ENCODE results near the gene COPZ2. TPM values are rescaled to one million over a fixed set of nuclear protein-coding genes. Genes with fewer than 3 reads are reported as not detected.
"Not testable (repeated sequence)": the region's sequence is repeated elsewhere in the genome, so short reads cannot be mapped to it uniquely, and the experiment has no call there.

COPZ2 gene
- polyA plus RNA-seq, 1 of the 3 experiments (the other 2 are of a cell fraction): 36.9 TPM

DNA sequence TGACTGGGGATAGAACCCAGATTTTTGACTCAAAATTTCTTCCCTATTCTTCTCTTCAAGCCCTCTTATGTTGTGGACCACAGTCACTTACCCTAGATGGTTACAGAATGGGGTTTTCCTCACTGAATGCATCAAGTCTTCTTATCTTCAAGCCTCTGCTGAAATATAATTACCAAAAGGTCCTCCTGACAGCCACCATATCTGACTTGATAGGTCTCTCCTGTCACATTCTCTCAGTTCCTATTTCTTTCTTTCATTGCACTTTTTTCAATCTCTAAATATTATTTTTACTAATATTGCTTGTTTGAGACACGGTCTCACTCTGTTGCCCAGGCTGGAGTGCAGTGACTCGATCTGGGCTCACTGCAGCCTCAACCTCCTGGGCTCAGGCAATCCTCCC lies 1.1 kb upstream of the COPZ2 start (continued):
- no peak for TF ChIP-seq EP300 (IDR thresholded peaks at IDR 0.05; ENCODE audit: borderline replicate concordance in 1 of 2, low read depth in 1 of 2, low read length in 1 of 2)
- TF ChIP-seq MXI1 (IDR thresholded peaks at IDR 0.05; ENCODE audit: low read depth, low read length): no peak
- TF ChIP-seq, protein P1, sequence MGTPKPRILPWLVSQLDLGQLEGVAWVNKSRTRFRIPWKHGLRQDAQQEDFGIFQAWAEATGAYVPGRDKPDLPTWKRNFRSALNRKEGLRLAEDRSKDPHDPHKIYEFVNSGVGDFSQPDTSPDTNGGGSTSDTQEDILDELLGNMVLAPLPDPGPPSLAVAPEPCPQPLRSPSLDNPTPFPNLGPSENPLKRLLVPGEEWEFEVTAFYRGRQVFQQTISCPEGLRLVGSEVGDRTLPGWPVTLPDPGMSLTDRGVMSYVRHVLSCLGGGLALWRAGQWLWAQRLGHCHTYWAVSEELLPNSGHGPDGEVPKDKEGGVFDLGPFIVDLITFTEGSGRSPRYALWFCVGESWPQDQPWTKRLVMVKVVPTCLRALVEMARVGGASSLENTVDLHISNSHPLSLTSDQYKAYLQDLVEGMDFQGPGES (IDR thresholded peaks at IDR 0.05; ENCODE audit: low read depth, low read length): no peak

DNA sequence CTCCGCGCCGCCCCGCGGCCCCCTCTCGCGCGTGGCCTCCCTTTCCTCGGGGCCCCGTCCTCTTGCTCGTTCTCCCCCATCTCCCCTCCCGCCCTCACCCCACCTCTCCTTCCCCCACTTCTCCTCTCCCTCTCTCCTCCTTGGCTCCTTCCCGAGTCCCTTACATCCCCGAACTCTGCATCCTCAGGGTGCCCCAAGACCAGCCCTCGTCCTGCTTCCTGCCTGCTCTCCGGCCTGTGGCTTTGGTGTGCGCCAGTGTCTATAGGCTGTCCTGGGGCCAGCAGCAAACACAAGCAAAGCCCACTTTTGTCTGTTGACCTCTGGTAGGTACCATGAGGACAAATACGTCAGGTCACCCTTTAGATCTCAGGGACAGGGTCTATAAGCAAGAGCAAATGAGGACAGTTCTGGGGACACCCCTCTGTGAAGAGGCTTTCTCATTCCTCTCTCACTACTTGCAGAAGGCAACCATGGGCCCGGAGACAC lies 284 bp upstream of the COPZ2 start:
- H3K4me1 ChIP-seq (ENCODE audit: control insufficient read depth in 1 of 2, insufficient read depth in 2 of 2, low read depth in 1 of 2, low read length in 1 of 2): peaks cover 5 to 14% of the 10 kb centered on the region in 2 experiments; a peak in 2 of 4 replicates
- no peak for TF ChIP-seq TEAD4 (IDR thresholded peaks at IDR 0.05; ENCODE audit: borderline replicate concordance, insufficient read depth)
- H4K20me1 ChIP-seq (ENCODE audit: insufficient read depth): no peaks in the 10 kb centered on the region
- POLR2A ChIA-PET: interaction anchor here (3.1 to 3.8 kb wide), 2 partner anchors 10 to 11 kb away, joined by 8 to 34 read pairs; partner anchors contain the start of gene NFE2L1
- peak overlapping the region; percentile 69; the same call in 1 of the 2 replicates for H3K4me2 ChIP-seq
- WGBS (ENCODE audit: low lambda C conversion rate): 27% methylated on average over 16 of the region's 19 CpGs
- no peaks in the 10 kb centered on the region for H3K9me2 ChIP-seq
- H3K9ac ChIP-seq: peak overlapping the region; percentile 47; the same call in 1 of the 2 replicates
- no peak for DNase-seq
- peak overlapping the region; percentile 21 to 56; a peak in 3 of 4 replicates for H3K4me3 ChIP-seq (ENCODE audit: low read depth in 2 of 2, low read length in 1 of 2)
- H3K79me2 ChIP-seq (ENCODE audit: insufficient read depth): no peaks in the 10 kb centered on the region
- no peaks in the 10 kb centered on the region for H3K9me3 ChIP-seq
- H3K27ac ChIP-seq (ENCODE audit: low read depth in 2 of 2, low read length in 1 of 2): no peak overlapping the region
- H3K27me3 ChIP-seq (ENCODE audit: insufficient read depth): no peaks in the 10 kb centered on the region
- no peaks in the 10 kb centered on the region for H3K36me3 ChIP-seq (replicated peaks in 1 of 2; ENCODE audit: control insufficient read depth in 1 of 2, insufficient read depth in 2 of 2, low read length in 1 of 2)
- H2AFZ ChIP-seq (ENCODE audit: low read depth): peak overlapping the region; percentile 96
- CTCF ChIA-PET: interaction anchor here (0.6 to 31.3 kb wide), 11 partner anchors 9 to 109 kb away, joined by 3 to 1200 read pairs (median 4); partner anchors contain the start of genes NFE2L1 and SNX11
- H3F3A ChIP-seq (replicated peaks; ENCODE audit: insufficient read depth): peaks cover 5% of the 10 kb centered on the region

DNA sequence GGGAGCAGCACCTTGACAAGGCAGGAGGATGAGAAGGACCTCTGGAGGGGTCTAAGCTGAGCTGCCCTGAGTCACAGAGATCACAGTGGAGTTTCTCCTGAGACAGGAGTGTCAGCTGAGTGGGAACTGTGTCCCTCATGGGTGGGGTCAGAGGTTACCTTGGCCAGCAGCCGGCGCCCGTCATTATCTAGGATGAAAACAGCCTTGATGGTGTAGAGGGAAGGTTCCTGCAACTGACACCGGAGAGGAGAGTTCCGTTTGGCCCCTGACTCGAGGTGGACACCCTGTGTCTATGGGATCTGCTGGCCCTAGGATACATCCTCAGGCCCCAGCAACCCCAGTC lies 933 bp downstream of the COPZ2 start:
- 96% methylated on average over 6 of the region's 6 CpGs for WGBS (ENCODE audit: low lambda C conversion rate)
- H4K20me1 ChIP-seq (ENCODE audit: insufficient read depth): no peaks in the 10 kb centered on the region
- peak overlapping the region; percentile 92 for H3K4me2 ChIP-seq
- no peak for TF ChIP-seq RFX5 (IDR thresholded peaks at IDR 0.05; ENCODE audit: low read length)
- TF ChIP-seq NRF1 (IDR thresholded peaks at IDR 0.05; ENCODE audit: low read depth, low read length): no peak
- TF ChIP-seq, protein P2, sequence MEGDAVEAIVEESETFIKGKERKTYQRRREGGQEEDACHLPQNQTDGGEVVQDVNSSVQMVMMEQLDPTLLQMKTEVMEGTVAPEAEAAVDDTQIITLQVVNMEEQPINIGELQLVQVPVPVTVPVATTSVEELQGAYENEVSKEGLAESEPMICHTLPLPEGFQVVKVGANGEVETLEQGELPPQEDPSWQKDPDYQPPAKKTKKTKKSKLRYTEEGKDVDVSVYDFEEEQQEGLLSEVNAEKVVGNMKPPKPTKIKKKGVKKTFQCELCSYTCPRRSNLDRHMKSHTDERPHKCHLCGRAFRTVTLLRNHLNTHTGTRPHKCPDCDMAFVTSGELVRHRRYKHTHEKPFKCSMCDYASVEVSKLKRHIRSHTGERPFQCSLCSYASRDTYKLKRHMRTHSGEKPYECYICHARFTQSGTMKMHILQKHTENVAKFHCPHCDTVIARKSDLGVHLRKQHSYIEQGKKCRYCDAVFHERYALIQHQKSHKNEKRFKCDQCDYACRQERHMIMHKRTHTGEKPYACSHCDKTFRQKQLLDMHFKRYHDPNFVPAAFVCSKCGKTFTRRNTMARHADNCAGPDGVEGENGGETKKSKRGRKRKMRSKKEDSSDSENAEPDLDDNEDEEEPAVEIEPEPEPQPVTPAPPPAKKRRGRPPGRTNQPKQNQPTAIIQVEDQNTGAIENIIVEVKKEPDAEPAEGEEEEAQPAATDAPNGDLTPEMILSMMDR (IDR thresholded peaks at IDR 0.05): no peak
- no peak for TF ChIP-seq YY1 (IDR thresholded peaks at IDR 0.05; ENCODE audit: low read depth)
- no peak for TF ChIP-seq EP300 (IDR thresholded peaks at IDR 0.05; ENCODE audit: borderline replicate concordance in 1 of 2, low read depth in 1 of 2, low read length in 1 of 2)
- TF ChIP-seq, protein P3, sequence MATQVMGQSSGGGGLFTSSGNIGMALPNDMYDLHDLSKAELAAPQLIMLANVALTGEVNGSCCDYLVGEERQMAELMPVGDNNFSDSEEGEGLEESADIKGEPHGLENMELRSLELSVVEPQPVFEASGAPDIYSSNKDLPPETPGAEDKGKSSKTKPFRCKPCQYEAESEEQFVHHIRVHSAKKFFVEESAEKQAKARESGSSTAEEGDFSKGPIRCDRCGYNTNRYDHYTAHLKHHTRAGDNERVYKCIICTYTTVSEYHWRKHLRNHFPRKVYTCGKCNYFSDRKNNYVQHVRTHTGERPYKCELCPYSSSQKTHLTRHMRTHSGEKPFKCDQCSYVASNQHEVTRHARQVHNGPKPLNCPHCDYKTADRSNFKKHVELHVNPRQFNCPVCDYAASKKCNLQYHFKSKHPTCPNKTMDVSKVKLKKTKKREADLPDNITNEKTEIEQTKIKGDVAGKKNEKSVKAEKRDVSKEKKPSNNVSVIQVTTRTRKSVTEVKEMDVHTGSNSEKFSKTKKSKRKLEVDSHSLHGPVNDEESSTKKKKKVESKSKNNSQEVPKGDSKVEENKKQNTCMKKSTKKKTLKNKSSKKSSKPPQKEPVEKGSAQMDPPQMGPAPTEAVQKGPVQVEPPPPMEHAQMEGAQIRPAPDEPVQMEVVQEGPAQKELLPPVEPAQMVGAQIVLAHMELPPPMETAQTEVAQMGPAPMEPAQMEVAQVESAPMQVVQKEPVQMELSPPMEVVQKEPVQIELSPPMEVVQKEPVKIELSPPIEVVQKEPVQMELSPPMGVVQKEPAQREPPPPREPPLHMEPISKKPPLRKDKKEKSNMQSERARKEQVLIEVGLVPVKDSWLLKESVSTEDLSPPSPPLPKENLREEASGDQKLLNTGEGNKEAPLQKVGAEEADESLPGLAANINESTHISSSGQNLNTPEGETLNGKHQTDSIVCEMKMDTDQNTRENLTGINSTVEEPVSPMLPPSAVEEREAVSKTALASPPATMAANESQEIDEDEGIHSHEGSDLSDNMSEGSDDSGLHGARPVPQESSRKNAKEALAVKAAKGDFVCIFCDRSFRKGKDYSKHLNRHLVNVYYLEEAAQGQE (IDR thresholded peaks at IDR 0.05; ENCODE audit: low read depth, low read length): no peak
- TF ChIP-seq, protein P4, sequence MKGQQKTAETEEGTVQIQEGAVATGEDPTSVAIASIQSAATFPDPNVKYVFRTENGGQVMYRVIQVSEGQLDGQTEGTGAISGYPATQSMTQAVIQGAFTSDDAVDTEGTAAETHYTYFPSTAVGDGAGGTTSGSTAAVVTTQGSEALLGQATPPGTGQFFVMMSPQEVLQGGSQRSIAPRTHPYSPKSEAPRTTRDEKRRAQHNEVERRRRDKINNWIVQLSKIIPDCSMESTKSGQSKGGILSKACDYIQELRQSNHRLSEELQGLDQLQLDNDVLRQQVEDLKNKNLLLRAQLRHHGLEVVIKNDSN (IDR thresholded peaks at IDR 0.05; ENCODE audit: borderline replicate concordance, low read depth): no peak
- H2AFZ ChIP-seq (ENCODE audit: low read depth): 0 out of 2 replicates have a peak overlapping the region, but pooled peaks have one; percentile 74
- H3K27me3 ChIP-seq (ENCODE audit: insufficient read depth): no peaks in the 10 kb centered on the region
- no peaks in the 10 kb centered on the region for H3K9me2 ChIP-seq
- H3K4me3 ChIP-seq (ENCODE audit: low read depth in 2 of 2, low read length in 1 of 2): peak overlapping the region; percentile 53 to 63
- H3K9ac ChIP-seq: peak overlapping the region; percentile 51; the same call in 1 of the 2 replicates
- no peaks in the 10 kb centered on the region for H3K9me3 ChIP-seq
- H3K27ac ChIP-seq (ENCODE audit: low read depth in 2 of 2, low read length in 1 of 2): no peak overlapping the region
- CTCF ChIA-PET: interaction anchor here (1.0 to 31.3 kb wide), 15 partner anchors 11 to 146 kb away, joined by 3 to 1200 read pairs (median 5); partner anchors contain the start of genes NFE2L1 and SNX11
- no peaks in the 10 kb centered on the region for H3K36me3 ChIP-seq (replicated peaks in 1 of 2; ENCODE audit: control insufficient read depth in 1 of 2, insufficient read depth in 2 of 2, low read length in 1 of 2)
- POLR2A ChIA-PET: interaction anchor here (0.5 to 3.8 kb wide), 5 partner anchors 9 to 854 kb away, joined by 3 to 34 read pairs (median 4); partner anchors contain the start of gene NFE2L1
- H3F3A ChIP-seq (replicated peaks; ENCODE audit: insufficient read depth): peaks cover 5% of the 10 kb centered on the region
- peaks cover 5 to 14% of the 10 kb centered on the region in 2 experiments; a peak in 2 of 4 replicates for H3K4me1 ChIP-seq (ENCODE audit: control insufficient read depth in 1 of 2, insufficient read depth in 2 of 2, low read depth in 1 of 2, low read length in 1 of 2)
- no peak for DNase-seq
- H3K79me2 ChIP-seq (ENCODE audit: insufficient read depth): no peaks in the 10 kb centered on the region

DNA sequence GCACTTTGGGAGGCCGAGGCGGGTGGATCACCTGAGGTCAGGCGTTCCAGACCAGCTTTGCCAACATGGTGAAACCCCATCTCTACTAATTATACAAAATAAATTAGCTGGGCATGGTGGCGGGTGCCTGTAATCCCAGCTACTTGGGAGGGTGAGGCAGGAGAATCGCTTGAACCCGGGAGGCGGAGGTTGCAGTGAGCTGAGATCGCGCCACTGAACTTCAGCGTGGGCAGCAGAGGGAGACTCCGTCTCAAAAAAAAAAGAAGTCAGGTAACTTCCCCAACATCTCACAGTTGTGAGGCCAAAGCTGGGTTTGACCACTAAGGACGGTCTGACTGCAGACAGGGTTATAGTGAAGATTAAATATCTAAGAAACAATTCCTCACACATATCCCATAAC lies 2.9 kb downstream of the COPZ2 start:
- 90% methylated on average over 12 of the region's 12 CpGs for WGBS (ENCODE audit: low lambda C conversion rate)
- DNase-seq; H3K9ac ChIP-seq; H3K9me2 ChIP-seq; H3K27ac ChIP-seq (ENCODE audit: low read depth in 2 of 2, low read length in 1 of 2); H3K4me2 ChIP-seq; H3F3A ChIP-seq (replicated peaks; ENCODE audit: insufficient read depth); H4K20me1 ChIP-seq (ENCODE audit: insufficient read depth); H3K36me3 ChIP-seq (replicated peaks in 1 of 2; ENCODE audit: control insufficient read depth in 1 of 2, insufficient read depth in 2 of 2, low read length in 1 of 2); H3K79me2 ChIP-seq (ENCODE audit: insufficient read depth); H2AFZ ChIP-seq (ENCODE audit: low read depth); H3K4me3 ChIP-seq (ENCODE audit: low read depth in 2 of 2, low read length in 1 of 2); H3K27me3 ChIP-seq (ENCODE audit: insufficient read depth); H3K9me3 ChIP-seq: not testable (repeated sequence)
- ChIA-PET POLR2A (interaction anchor here (0.6 kb wide), 1 partner anchor 682 kb away, joined by 3 read pairs; no protein-coding TSS in a partner anchor), CTCF (interaction anchor here (0.6 to 31.3 kb wide), 8 partner anchors 9 to 901 kb away, joined by 3 to 1200 read pairs (median 4); partner anchors contain the start of gene NFE2L1)
- peaks cover 5 to 14% of the 10 kb centered on the region in 2 experiments; a peak in 2 of 4 replicates for H3K4me1 ChIP-seq (ENCODE audit: control insufficient read depth in 1 of 2, insufficient read depth in 2 of 2, low read depth in 1 of 2, low read length in 1 of 2)

Data from SK-N-SH (cell line).